CD4-positive, alpha-beta T cell treated with Interleukin-17A for 1 hour (primary cell): ENCODE data around the gene AP2B1.

ENCODE experiments used
- DNase-seq: peaks from one replicate; pipeline ENCODE4 v3.0.0-alpha.2; 2020

AP2B1 gene

GRCh38 chr17:35641032-35641431, 53.9 kb downstream of the AP2B1 start:
- no peak for DNase-seq

GRCh38 chr17:35645923-35646322, 58.8 kb downstream of the AP2B1 start:
- DNase-seq: no peak

- DNase-seq: no peak
These were observed 64.3 kb downstream of the AP2B1 start for GRCh38 chr17:35651467-35651866.

- no peak for DNase-seq
These were observed 66.7 kb downstream of the AP2B1 start for GRCh38 chr17:35653619-35654361.

GRCh38 chr17:35655303-35655702, 68.2 kb downstream of the AP2B1 start:
- no peak for DNase-seq

GRCh38 chr17:35660902-35661301, 73.8 kb downstream of the AP2B1 start:
- DNase-seq: no peak

GRCh38 chr17:35664685-35665084, 77.6 kb downstream of the AP2B1 start:
- no peak for DNase-seq

GRCh38 chr17:35665662-35666061, 78.5 kb downstream of the AP2B1 start:
- no peak for DNase-seq

- DNase-seq: no peak
These were observed 78.9 kb downstream of the AP2B1 start for GRCh38 chr17:35666070-35666469.

- no peak for DNase-seq
These were observed 79.9 kb downstream of the AP2B1 start for GRCh38 chr17:35666967-35667532.

GRCh38 chr17:35668802-35669201, 81.7 kb downstream of the AP2B1 start:
- DNase-seq: no peak

GRCh38 chr17:35674552-35674951, 87.4 kb downstream of the AP2B1 start:
- no peak for DNase-seq

- DNase-seq: no peak
These were observed 89.3 kb downstream of the AP2B1 start for GRCh38 chr17:35676441-35676840.

GRCh38 chr17:35679007-35679682, 92.0 kb downstream of the AP2B1 start:
- no peak for DNase-seq

- no peak for DNase-seq
These were observed 96.5 kb downstream of the AP2B1 start for GRCh38 chr17:35683591-35683990.

- DNase-seq: no peak
These were observed 97.1 kb downstream of the AP2B1 start for GRCh38 chr17:35684055-35684802.

GRCh38 chr17:35692512-35693210, 105.5 kb downstream of the AP2B1 start:
- DNase-seq: no peak

- no peak for DNase-seq
These were observed 106.5 kb downstream of the AP2B1 start for GRCh38 chr17:35693662-35694061.

- DNase-seq: no peak
These were observed 107.8 kb downstream of the AP2B1 start for GRCh38 chr17:35694906-35695305.

- no peak for DNase-seq
These were observed 108.5 kb downstream of the AP2B1 start for GRCh38 chr17:35695613-35696012.

- no peak for DNase-seq
These were observed 111.7 kb downstream of the AP2B1 start for GRCh38 chr17:35698800-35699199.

- no peak for DNase-seq
These were observed 113.0 kb downstream of the AP2B1 start for GRCh38 chr17:35700150-35700549.

GRCh38 chr17:35701491-35701890, 114.4 kb downstream of the AP2B1 start:
- DNase-seq: no peak
